Astrocyte of the cerebellum (primary cell): ENCODE results near the gene LYZL2.
"Not testable (repeated sequence)": the region's sequence is repeated elsewhere in the genome, so short reads cannot be mapped to it uniquely, and the experiment has no call there.

Experiments used
- DNase-seq: peaks from one replicate; pipeline ENCODE4 v3.0.0-alpha.2; 2011; ENCODE audit warnings: low read depth
- H3K4me3 ChIP-seq: 2 replicates; pipeline ENCODE4 v1.5.1; 2011; ENCODE audit warnings: mild to moderate bottlenecking, low read depth, low read length, moderate library complexity
- CTCF ChIP-seq: IDR thresholded peaks from 2 replicates; pipeline ENCODE4 v1.5.1; 2012; ENCODE audit warnings: low read length, low read depth, moderate library complexity, mild to moderate bottlenecking; ENCODE audit errors: missing control alignments
- in situ Hi-C: cut with HindIII; loops from 2 replicates; pipeline ENCODE4 v1.10.0; 2017; ENCODE audit warnings: low sequenced_read_pairs

LYZL2 gene

GRCh38 chr10:30639946-30640786, 10.6 kb upstream of the LYZL2 start:
- in situ Hi-C loops = no loop called here
- no peak overlapping the region for H3K4me3 ChIP-seq
- DNase-seq = peak; percentile 69
- TF ChIP-seq CTCF = peak; percentile 87

GRCh38 chr10:30637881-30638467, 8.4 kb upstream of the LYZL2 start:
- no peak for TF ChIP-seq CTCF
- in situ Hi-C loops = no loop called here
- peak; percentile 82 for DNase-seq
- H3K4me3 ChIP-seq = no peak overlapping the region

GRCh38 chr10:30631188-30631587, 1.6 kb upstream of the LYZL2 start:
- in situ Hi-C loops = no loop called here
- DNase-seq = no peak
- no peak for TF ChIP-seq CTCF
- no peak overlapping the region for H3K4me3 ChIP-seq

- no peak overlapping the region for H3K4me3 ChIP-seq
- in situ Hi-C loops = no loop called here
- no peak for DNase-seq
- no peak for TF ChIP-seq CTCF
Measured at GRCh38 chr10:30630571-30630970, 1.0 kb upstream of the LYZL2 start.

GRCh38 chr10:30628576-30628975, 977 bp downstream of the LYZL2 start:
- DNase-seq, in situ Hi-C loops, H3K4me3 ChIP-seq: not testable (repeated sequence)

GRCh38 chr10:30626837-30627236, 2.7 kb downstream of the LYZL2 start:
- DNase-seq, H3K4me3 ChIP-seq, in situ Hi-C loops: not testable (repeated sequence)

- in situ Hi-C loops, H3K4me3 ChIP-seq, DNase-seq: not testable (repeated sequence)
Measured at GRCh38 chr10:30626196-30626595, 3.4 kb downstream of the LYZL2 start.

GRCh38 chr10:30625080-30625479, 4.5 kb downstream of the LYZL2 start:
- in situ Hi-C loops = no loop called here
- H3K4me3 ChIP-seq = no peak overlapping the region
- no peak for TF ChIP-seq CTCF
- DNase-seq = peak; percentile 31
